GM12878 (cell line): ENCODE data around the gene CCDC9. TPM values are rescaled to one million over a fixed set of nuclear protein-coding genes. Genes with fewer than 3 reads are reported as not detected.

Source experiments
- ASH2L ChIP-seq: fragments of 300-600, 200-600 bp; sonication (generic); IDR thresholded peaks from 2 replicates; pipeline ENCODE4 v1.6.1; 2017; ENCODE audit warnings: low read depth, mild to moderate bottlenecking, borderline replicate concordance
- ATF7 ChIP-seq: fragments of 450-650 bp; IDR thresholded peaks from 2 replicates; pipeline ENCODE4 v1.6.1; 2016; ENCODE audit warnings: low read depth, mild to moderate bottlenecking
- CEBPB ChIP-seq, 2 experiments: fragments of 150-350 bp in 1 of 2; IDR thresholded peaks; 2 replicates each; pipeline ENCODE4 v1.6.1; 2012 to 2014; ENCODE audit warnings: low read depth in 2 of 2, low read length in 2 of 2, borderline replicate concordance in 1 of 2, inconsistent platforms in 1 of 2
- CHD1 ChIP-seq: IDR thresholded peaks from 2 replicates; pipeline ENCODE4 v1.6.1; 2012; ENCODE audit warnings: low read depth, low read length, improper control_type of control experiment
- ESRRA ChIP-seq: IDR thresholded peaks from 2 replicates; pipeline ENCODE4 v1.6.1; 2012; ENCODE audit warnings: mild to moderate bottlenecking, low read length, improper control_type of control experiment
- ETV6 ChIP-seq, 2 experiments: fragments of 450-650 bp in 1 of 2; IDR thresholded peaks in 1 of 2; conservative IDR thresholded peaks in 1 of 2; 2 replicates each; pipeline ENCODE4 v1.6.1; 2014; ENCODE audit warnings: antibody characterized with exemption in 1 of 2, borderline replicate concordance in 1 of 2, low read depth in 1 of 2, mild to moderate bottlenecking in 1 of 2, moderate library complexity in 1 of 2
- GABPA ChIP-seq: IDR thresholded peaks from 2 replicates; pipeline ENCODE4 v1.6.1; 2014; ENCODE audit warnings: antibody characterized with exemption, low read depth, mild to moderate bottlenecking, inconsistent platforms
- JUNB ChIP-seq: IDR thresholded peaks from 2 replicates; pipeline ENCODE4 v1.6.1; 2016; ENCODE audit warnings: antibody characterized with exemption, mild to moderate bottlenecking
- LARP7 ChIP-seq: fragments of 450-650 bp; IDR thresholded peaks from 2 replicates; pipeline ENCODE4 v1.6.1; 2017; ENCODE audit warnings: mild to moderate bottlenecking
- MTA2 ChIP-seq: fragments of 450-650 bp; IDR thresholded peaks from 2 replicates; pipeline ENCODE4 v1.6.1; 2016; ENCODE audit warnings: low read depth, mild to moderate bottlenecking, moderate library complexity
- NKRF ChIP-seq: fragments of 450-650 bp; conservative IDR thresholded peaks from 2 replicates; pipeline ENCODE4 v1.6.1; 2017; ENCODE audit warnings: mild to moderate bottlenecking, moderate library complexity
- NR2C2 ChIP-seq: IDR thresholded peaks from 2 replicates; pipeline ENCODE4 v1.6.1; 2011; ENCODE audit warnings: borderline replicate concordance, low read depth; ENCODE audit not compliant: control insufficient read depth, insufficient read length
- POU2F2 ChIP-seq: IDR thresholded peaks from 3 replicates; pipeline ENCODE4 v1.6.1; 2011; ENCODE audit warnings: low read depth, mild to moderate bottlenecking, low read length, borderline replicate concordance
- RAD21 ChIP-seq: IDR thresholded peaks from 2 replicates; pipeline ENCODE4 v1.6.1; 2011; ENCODE audit warnings: mild to moderate bottlenecking, low read depth, low read length, moderate library complexity; ENCODE audit not compliant: insufficient read depth
- RB1 ChIP-seq: fragments of 450-650 bp; formaldehyde crosslinking; IDR thresholded peaks from 2 replicates; pipeline ENCODE4 v1.6.1; 2017; ENCODE audit warnings: mild to moderate bottlenecking, borderline replicate concordance
- SMAD1 ChIP-seq: fragments of 450-650 bp; IDR thresholded peaks from 2 replicates; pipeline ENCODE4 v1.6.1; 2018; ENCODE audit warnings: mild to moderate bottlenecking, low read depth; ENCODE audit not compliant: partially characterized antibody
- SMARCA5 ChIP-seq: fragments of 450-650 bp; IDR thresholded peaks from 2 replicates; pipeline ENCODE4 v1.6.1; 2017; ENCODE audit warnings: mild to moderate bottlenecking
- SMC3 ChIP-seq: IDR thresholded peaks from 2 replicates; pipeline ENCODE4 v1.6.1; 2011; ENCODE audit warnings: low read length, improper control_type of control experiment, borderline replicate concordance
- SUPT20H ChIP-seq: IDR thresholded peaks from 2 replicates; pipeline ENCODE4 v1.6.1; 2011; ENCODE audit warnings: low read depth, mild to moderate bottlenecking, low read length, moderate library complexity, borderline replicate concordance; ENCODE audit not compliant: control insufficient read depth
- TCF7 ChIP-seq: IDR thresholded peaks from 2 replicates; pipeline ENCODE4 v1.6.1; 2014; ENCODE audit warnings: antibody characterized with exemption, borderline replicate concordance
- USF2 ChIP-seq: IDR thresholded peaks from 2 replicates; pipeline ENCODE4 v1.6.1; 2011; ENCODE audit warnings: low read depth, low read length, improper control_type of control experiment, borderline replicate concordance
- WRNIP1 ChIP-seq: IDR thresholded peaks from 2 replicates; pipeline ENCODE4 v1.6.1; 2011; ENCODE audit warnings: low read depth, low read length, improper control_type of control experiment, borderline replicate concordance
- YY1 ChIP-seq: IDR thresholded peaks from 2 replicates; pipeline ENCODE4 v1.6.1; 2011; ENCODE audit warnings: low read depth, mild to moderate bottlenecking, low read length
- ZBED1 ChIP-seq: IDR thresholded peaks from 2 replicates; pipeline ENCODE4 v1.6.1; 2016; ENCODE audit warnings: borderline replicate concordance
- ZNF217 ChIP-seq: fragments of 450-650 bp; IDR thresholded peaks from 2 replicates; pipeline ENCODE4 v1.6.1; 2017; ENCODE audit warnings: antibody characterized with exemption, mild to moderate bottlenecking
- polyA plus RNA-seq, 11 experiments: library from polyadenylated mRNA; depleted of rRNA in 4 of 11; unstranded in 6 of 11; stranded (reverse) in 5 of 11; fragments of >200 nt; fragmentation: Nextera tagmentation in 4 of 11; fragmentation: Illumina TruSeq in 1 of 11; extraction: Ambion mirVana in 4 of 11; extraction: Trizol in 1 of 11; gene quantifications; 1 replicate in 1 of 11; 2 replicates in 10 of 11; pipeline versions ENCODE4 v1.2.1 to v1.2.3, GENCODE V29; 2011 to 2016; ENCODE audit warnings: inconsistent platforms in 2 of 11, missing spikeins in 2 of 11, low read depth in 1 of 11
- total RNA-seq, 4 experiments: library from RNA; depleted of rRNA in 3 of 4; stranded (reverse); fragments of >200 nt in 3 of 4; fragmentation: Illumina TruSeq in 1 of 4; extraction: Trizol in 1 of 4; gene quantifications; 2 replicates each; pipeline versions ENCODE4 v1.2.1 to v1.2.3, GENCODE V29; 2013 to 2021
- TF ChIP-seq, protein P1 (sequence below): fragments of 150-350 bp; IDR thresholded peaks from 2 replicates; pipeline ENCODE4 v1.6.1; 2016; ENCODE audit warnings: low read depth, low read length

The CCDC9 gene
- total and polyA plus RNA-seq, 10 of the 15 experiments (the other 5 are each of a cell fraction or from before 2014, with no cell fraction given), result 0.18 to 17.5 (median 7.1) TPM; not detected in 1

GRCh38 chr19:47247308-47247990, 8.9 kb upstream of the CCDC9 start (continued):
- TF ChIP-seq, protein P1, sequence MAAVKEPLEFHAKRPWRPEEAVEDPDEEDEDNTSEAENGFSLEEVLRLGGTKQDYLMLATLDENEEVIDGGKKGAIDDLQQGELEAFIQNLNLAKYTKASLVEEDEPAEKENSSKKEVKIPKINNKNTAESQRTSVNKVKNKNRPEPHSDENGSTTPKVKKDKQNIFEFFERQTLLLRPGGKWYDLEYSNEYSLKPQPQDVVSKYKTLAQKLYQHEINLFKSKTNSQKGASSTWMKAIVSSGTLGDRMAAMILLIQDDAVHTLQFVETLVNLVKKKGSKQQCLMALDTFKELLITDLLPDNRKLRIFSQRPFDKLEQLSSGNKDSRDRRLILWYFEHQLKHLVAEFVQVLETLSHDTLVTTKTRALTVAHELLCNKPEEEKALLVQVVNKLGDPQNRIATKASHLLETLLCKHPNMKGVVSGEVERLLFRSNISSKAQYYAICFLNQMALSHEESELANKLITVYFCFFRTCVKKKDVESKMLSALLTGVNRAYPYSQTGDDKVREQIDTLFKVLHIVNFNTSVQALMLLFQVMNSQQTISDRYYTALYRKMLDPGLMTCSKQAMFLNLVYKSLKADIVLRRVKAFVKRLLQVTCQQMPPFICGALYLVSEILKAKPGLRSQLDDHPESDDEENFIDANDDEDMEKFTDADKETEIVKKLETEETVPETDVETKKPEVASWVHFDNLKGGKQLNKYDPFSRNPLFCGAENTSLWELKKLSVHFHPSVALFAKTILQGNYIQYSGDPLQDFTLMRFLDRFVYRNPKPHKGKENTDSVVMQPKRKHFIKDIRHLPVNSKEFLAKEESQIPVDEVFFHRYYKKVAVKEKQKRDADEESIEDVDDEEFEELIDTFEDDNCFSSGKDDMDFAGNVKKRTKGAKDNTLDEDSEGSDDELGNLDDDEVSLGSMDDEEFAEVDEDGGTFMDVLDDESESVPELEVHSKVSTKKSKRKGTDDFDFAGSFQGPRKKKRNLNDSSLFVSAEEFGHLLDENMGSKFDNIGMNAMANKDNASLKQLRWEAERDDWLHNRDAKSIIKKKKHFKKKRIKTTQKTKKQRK, result no peak
- TF ChIP-seq ATF7 (peak; percentile 16; the same call in 1 of the 2 replicates), CEBPB (IDR thresholded peaks at IDR 0.05; ENCODE audit: borderline replicate concordance in 1 of 2, low read depth in 2 of 2, low read length in 2 of 2) (no peak), RB1 (peak; percentile 62; the same call in 1 of the 2 replicates), USF2 (no peak), NKRF (no peak), JUNB (no peak), CHD1 (no peak), POU2F2 (no peak), ZBED1 (no peak), SMAD1 (no peak), YY1 (peak; percentile 73; the same call in 1 of the 2 replicates), SUPT20H (no peak), ETV6 (conservative IDR thresholded peaks at IDR 0.05 in 1 of 2, IDR thresholded peaks at IDR 0.05 in 1 of 2; ENCODE audit: borderline replicate concordance in 1 of 2, low read depth in 1 of 2) (no peak), WRNIP1 (0 out of 2 replicates have a peak, but pooled peaks have one; percentile 52), ESRRA (peak; percentile 25; the same call in 1 of the 2 replicates), ASH2L (no peak), GABPA (no peak), SMARCA5 (peak; percentile 100), LARP7 (no peak), TCF7 (no peak), RAD21 (peak; percentile 46; the same call in 1 of the 2 replicates), MTA2 (no peak), ZNF217 (0 out of 2 replicates have a peak, but pooled peaks have one; percentile 70), NR2C2 (no peak), SMC3 (peak; percentile 75)
